ENCODE results near the gene ROCK2.
"Not testable (repeated sequence)": the region's sequence is repeated elsewhere in the genome, so short reads cannot be mapped to it uniquely, and the experiment has no call there.

Gene ROCK2

GRCh38 chr2:11168488-11168887, 175.9 kb downstream of the ROCK2 start:
- DNase-seq, result no peak

- no peak for DNase-seq
Measured at GRCh38 chr2:11166476-11166875, 178.0 kb downstream of the ROCK2 start.

- DNase-seq, result not testable (repeated sequence)
Measured at GRCh38 chr2:11165046-11165445, 179.4 kb downstream of the ROCK2 start.

- DNase-seq, result no peak
Measured at GRCh38 chr2:11163439-11164317, 180.8 kb downstream of the ROCK2 start.

GRCh38 chr2:11161747-11162146, 182.7 kb downstream of the ROCK2 start:
- DNase-seq, result no peak

GRCh38 chr2:11160731-11161455, 183.5 kb downstream of the ROCK2 start:
- DNase-seq, result no peak

GRCh38 chr2:11160256-11160655, 184.2 kb downstream of the ROCK2 start:
- no peak for DNase-seq

GRCh38 chr2:11159574-11160170, 184.8 kb downstream of the ROCK2 start:
- no peak for DNase-seq

- DNase-seq, result no peak
Measured at GRCh38 chr2:11158916-11159573, 185.4 kb downstream of the ROCK2 start.

- DNase-seq, result no peak
Measured at GRCh38 chr2:11157731-11158130, 186.7 kb downstream of the ROCK2 start.

- no peak for DNase-seq
Measured at GRCh38 chr2:11157296-11157695, 187.1 kb downstream of the ROCK2 start.

- DNase-seq, result no peak
Measured at GRCh38 chr2:11156396-11157075, 187.9 kb downstream of the ROCK2 start.

GRCh38 chr2:11155381-11156035, 188.9 kb downstream of the ROCK2 start, which contains the start of gene SLC66A3:
Gene SLC66A3, plus strand, starts transcription at chr2:11155467. Its CDS starts 80 bp downstream, at chr2:11155547.
- peak; percentile 84 for DNase-seq

GRCh38 chr2:11154923-11155380, 189.5 kb downstream of the ROCK2 start:
- peak; percentile 96 for DNase-seq

- no peak for DNase-seq
Measured at GRCh38 chr2:11154016-11154922, 190.2 kb downstream of the ROCK2 start.

- DNase-seq, result no peak
Measured at GRCh38 chr2:11152591-11152990, 191.8 kb downstream of the ROCK2 start.

- DNase-seq, result no peak
Measured at GRCh38 chr2:11147263-11147662, 197.2 kb downstream of the ROCK2 start.

GRCh38 chr2:11146076-11146475, 198.4 kb downstream of the ROCK2 start:
- no peak for DNase-seq

GRCh38 chr2:11145350-11145749, 199.1 kb downstream of the ROCK2 start:
- DNase-seq, result no peak

GRCh38 chr2:11144738-11145079, 199.7 kb downstream of the ROCK2 start:
- DNase-seq, result no peak

Data from EL (cell line).